Measurements from ENCODE around the gene MALRD1.

MALRD1 gene

GRCh38 chr10:19385846-19386450 is 337.3 kb downstream of the MALRD1 start:
- no peak for FAIRE-seq

GRCh38 chr10:19408924-19409323 is 360.3 kb downstream of the MALRD1 start:
- no peak for FAIRE-seq

- FAIRE-seq, result no peak
Measured at GRCh38 chr10:19411119-19411518, 362.5 kb downstream of the MALRD1 start.

GRCh38 chr10:19412531-19412930 is 363.9 kb downstream of the MALRD1 start:
- FAIRE-seq, result no peak

- FAIRE-seq, result no peak
Measured at GRCh38 chr10:19416164-19416563, 367.6 kb downstream of the MALRD1 start.

GRCh38 chr10:19417740-19418139 is 369.1 kb downstream of the MALRD1 start:
- no peak for FAIRE-seq

- FAIRE-seq, result no peak
Measured at GRCh38 chr10:19421674-19422073, 373.1 kb downstream of the MALRD1 start.

- FAIRE-seq, result no peak
Measured at GRCh38 chr10:19426034-19426433, 377.4 kb downstream of the MALRD1 start.

GRCh38 chr10:19431622-19432351 is 383.2 kb downstream of the MALRD1 start:
- no peak for FAIRE-seq

GRCh38 chr10:19449860-19450259 is 401.3 kb downstream of the MALRD1 start:
- no peak for FAIRE-seq

- no peak for FAIRE-seq
Measured at GRCh38 chr10:19451356-19451755, 402.8 kb downstream of the MALRD1 start.

- no peak for FAIRE-seq
Measured at GRCh38 chr10:19451937-19452336, 403.3 kb downstream of the MALRD1 start.

- FAIRE-seq, result no peak
Measured at GRCh38 chr10:19453967-19454366, 405.4 kb downstream of the MALRD1 start.

- no peak for FAIRE-seq
Measured at GRCh38 chr10:19461588-19461987, 413.0 kb downstream of the MALRD1 start.

GRCh38 chr10:19466709-19467108 is 418.1 kb downstream of the MALRD1 start:
- FAIRE-seq, result no peak

GRCh38 chr10:19468413-19468812 is 419.8 kb downstream of the MALRD1 start:
- no peak for FAIRE-seq

- FAIRE-seq, result no peak
Measured at GRCh38 chr10:19469521-19469920, 420.9 kb downstream of the MALRD1 start.

GRCh38 chr10:19479854-19480253 is 431.3 kb downstream of the MALRD1 start:
- no peak for FAIRE-seq

- FAIRE-seq, result no peak
Measured at GRCh38 chr10:19480353-19480752, 431.8 kb downstream of the MALRD1 start.

GRCh38 chr10:19483421-19483820 is 434.8 kb downstream of the MALRD1 start:
- FAIRE-seq, result no peak

- FAIRE-seq, result no peak
Measured at GRCh38 chr10:19488592-19489280, 440.1 kb downstream of the MALRD1 start.

- no peak for FAIRE-seq
Measured at GRCh38 chr10:19491166-19491565, 442.6 kb downstream of the MALRD1 start.

- no peak for FAIRE-seq
Measured at GRCh38 chr10:19493917-19494316, 445.3 kb downstream of the MALRD1 start.

GRCh38 chr10:19497026-19497425 is 448.4 kb downstream of the MALRD1 start:
- FAIRE-seq, result no peak

Measured in endometrium (tissue), 2 donors.